C4-2B (cell line): ENCODE results near the gene RFWD3.
A peak's percentile ranks its signal among the peaks of the same experiment; 100 is the strongest.

Source experiments
- H3K27ac ChIP-seq: fragments of 450-650 bp; 2 replicates; pipeline ENCODE4 v1.5.1; 2017
- ZFX ChIP-seq: fragments of 450-650 bp; IDR thresholded peaks from 2 replicates; pipeline ENCODE4 v1.6.1; 2017
- TF ChIP-seq, protein P1 (sequence below): fragments of 450-650 bp; conservative IDR thresholded peaks from 2 replicates; pipeline ENCODE4 v1.5.1; 2017; ENCODE audit warnings: mild to moderate bottlenecking

RFWD3 gene

DNA sequence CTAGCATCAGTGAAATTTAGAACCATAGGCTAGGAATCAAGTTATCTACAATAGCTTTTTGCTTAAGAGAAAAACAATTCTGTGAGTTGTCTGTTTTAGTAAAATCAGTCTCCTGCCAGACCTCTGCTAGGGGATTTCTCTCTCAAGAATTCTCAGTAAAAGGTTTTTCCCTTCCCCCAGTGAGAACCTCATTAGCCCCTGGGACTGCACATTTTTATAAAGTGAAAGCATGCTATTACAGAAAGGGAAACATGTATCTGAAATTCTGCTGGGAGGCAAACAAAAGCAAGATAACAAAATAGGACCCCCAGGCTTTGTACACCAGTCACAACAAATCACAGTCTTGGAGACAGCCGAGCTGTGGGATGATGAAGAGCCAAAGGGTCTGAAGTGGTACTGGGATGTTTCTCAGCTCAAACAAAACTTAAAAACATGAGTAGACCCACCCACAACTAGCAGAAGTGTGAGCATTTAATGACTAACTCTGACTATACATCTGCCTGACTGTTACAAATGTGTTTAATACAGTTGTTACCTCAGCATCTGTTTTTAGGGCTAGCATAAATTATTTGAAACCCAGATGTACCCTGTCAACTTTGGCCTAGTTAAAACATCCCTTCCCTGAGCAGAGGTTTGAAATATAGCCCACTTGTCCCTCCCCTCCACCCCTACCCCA, 39.8 kb downstream of the RFWD3 start:
- H3K27ac ChIP-seq = no peak overlapping the region

GRCh38 chr16:74625500-74626350, 41.0 kb downstream of the RFWD3 start:
- no peak overlapping the region for H3K27ac ChIP-seq
- TF ChIP-seq ZFX = no peak
- TF ChIP-seq, protein P1, sequence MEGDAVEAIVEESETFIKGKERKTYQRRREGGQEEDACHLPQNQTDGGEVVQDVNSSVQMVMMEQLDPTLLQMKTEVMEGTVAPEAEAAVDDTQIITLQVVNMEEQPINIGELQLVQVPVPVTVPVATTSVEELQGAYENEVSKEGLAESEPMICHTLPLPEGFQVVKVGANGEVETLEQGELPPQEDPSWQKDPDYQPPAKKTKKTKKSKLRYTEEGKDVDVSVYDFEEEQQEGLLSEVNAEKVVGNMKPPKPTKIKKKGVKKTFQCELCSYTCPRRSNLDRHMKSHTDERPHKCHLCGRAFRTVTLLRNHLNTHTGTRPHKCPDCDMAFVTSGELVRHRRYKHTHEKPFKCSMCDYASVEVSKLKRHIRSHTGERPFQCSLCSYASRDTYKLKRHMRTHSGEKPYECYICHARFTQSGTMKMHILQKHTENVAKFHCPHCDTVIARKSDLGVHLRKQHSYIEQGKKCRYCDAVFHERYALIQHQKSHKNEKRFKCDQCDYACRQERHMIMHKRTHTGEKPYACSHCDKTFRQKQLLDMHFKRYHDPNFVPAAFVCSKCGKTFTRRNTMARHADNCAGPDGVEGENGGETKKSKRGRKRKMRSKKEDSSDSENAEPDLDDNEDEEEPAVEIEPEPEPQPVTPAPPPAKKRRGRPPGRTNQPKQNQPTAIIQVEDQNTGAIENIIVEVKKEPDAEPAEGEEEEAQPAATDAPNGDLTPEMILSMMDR = no peak

More for the DNA sequence above, 39.8 kb downstream of the RFWD3 start:
- no peak for TF ChIP-seq ZFX
- TF ChIP-seq, protein P1 = no peak

DNA sequence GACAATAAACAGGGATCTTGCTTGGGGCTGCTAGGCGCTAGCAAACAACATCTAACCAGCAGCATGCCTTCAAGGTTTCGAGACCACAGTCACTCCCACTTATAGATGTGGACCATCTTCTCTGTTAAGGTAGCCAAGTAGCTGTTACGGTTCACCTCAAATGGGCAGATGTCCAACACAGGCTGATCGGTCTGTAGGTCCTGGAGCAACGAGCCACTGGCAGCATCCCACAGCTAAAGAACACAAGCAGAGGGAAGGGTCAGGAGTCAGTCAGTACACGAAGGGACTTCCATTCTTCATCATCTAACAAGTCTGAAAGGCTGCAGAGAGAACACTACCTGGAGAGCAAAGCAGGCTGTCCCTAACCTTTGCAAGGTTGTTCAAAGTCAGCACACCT, 42.8 kb downstream of the RFWD3 start:
- no peak overlapping the region for H3K27ac ChIP-seq
- TF ChIP-seq, protein P1 = no peak
- no peak for TF ChIP-seq ZFX

GRCh38 chr16:74623214-74623838, 43.4 kb downstream of the RFWD3 start:
- H3K27ac ChIP-seq = no peak overlapping the region
- TF ChIP-seq, protein P1 = peak; percentile 79
- TF ChIP-seq ZFX = no peak

DNA sequence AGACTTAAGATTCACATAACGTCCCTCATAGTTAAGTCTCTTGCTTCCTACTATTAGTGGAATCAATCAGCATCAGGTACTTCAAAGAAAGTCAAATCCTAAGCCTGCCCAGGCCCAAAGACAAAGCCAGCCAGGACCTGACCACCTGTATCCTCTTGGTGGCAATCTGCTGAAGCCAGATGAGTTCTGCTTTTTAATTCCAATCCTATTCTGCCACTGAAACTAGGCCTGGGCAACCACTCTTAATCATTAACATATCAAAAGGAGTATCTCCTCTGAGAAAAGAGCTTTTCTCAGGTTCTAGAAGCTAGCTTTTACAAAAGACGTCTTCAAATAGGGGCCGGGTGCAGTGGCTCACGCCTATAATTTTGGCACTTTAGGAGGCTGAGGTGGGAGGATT, 44.7 kb downstream of the RFWD3 start:
- no peak overlapping the region for H3K27ac ChIP-seq
- TF ChIP-seq, protein P1 = no peak
- no peak for TF ChIP-seq ZFX

DNA sequence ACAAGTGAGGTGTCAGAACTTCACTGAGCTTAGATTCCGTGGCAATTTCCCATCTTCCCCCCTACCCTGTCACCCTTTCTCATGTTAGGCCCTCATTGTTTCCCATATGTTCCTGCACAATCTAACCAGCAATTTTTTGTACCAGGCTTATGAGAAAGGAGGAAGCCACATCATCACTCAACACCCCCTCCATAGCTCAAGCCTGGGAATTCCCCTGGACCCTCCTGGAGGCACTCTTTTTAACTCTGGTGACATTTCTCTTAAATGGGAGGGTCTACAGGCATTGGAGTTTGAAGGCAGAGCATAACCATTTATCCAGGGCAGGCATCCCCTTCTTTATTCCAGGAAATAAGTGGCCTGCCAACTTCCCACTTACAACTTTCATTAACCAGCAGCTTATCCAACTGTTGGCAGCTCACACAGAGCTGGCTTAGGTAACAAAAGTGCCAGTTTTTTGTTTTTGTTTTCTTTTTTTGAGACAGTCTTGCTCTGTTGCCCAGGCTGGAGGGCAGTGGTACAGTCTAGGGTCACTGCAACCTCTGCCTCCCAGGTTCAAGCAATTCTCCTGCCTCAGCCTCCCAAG, 49.4 kb downstream of the RFWD3 start:
- TF ChIP-seq ZFX = no peak
- TF ChIP-seq, protein P1 = no peak
- no peak overlapping the region for H3K27ac ChIP-seq
